GM19035 (cell line): ENCODE measurements around the gene PRRT3.
"Not testable (repeated sequence)": the region's sequence is repeated elsewhere in the genome, so short reads cannot be mapped to it uniquely, and the experiment has no call there.

ENCODE experiments used
- ATAC-seq: cut with Tn5 transposase; IDR thresholded peaks from one replicate; pipeline ENCODE4 v1.9.1; 2021; ENCODE audit not compliant: unreplicated experiment

The PRRT3 gene

GRCh38 chr3:9899289-9899791 is 52.9 kb downstream of the PRRT3 start:
- no peak for ATAC-seq

GRCh38 chr3:9898467-9899241 is 53.6 kb downstream of the PRRT3 start:
- ATAC-seq = no peak

DNA sequence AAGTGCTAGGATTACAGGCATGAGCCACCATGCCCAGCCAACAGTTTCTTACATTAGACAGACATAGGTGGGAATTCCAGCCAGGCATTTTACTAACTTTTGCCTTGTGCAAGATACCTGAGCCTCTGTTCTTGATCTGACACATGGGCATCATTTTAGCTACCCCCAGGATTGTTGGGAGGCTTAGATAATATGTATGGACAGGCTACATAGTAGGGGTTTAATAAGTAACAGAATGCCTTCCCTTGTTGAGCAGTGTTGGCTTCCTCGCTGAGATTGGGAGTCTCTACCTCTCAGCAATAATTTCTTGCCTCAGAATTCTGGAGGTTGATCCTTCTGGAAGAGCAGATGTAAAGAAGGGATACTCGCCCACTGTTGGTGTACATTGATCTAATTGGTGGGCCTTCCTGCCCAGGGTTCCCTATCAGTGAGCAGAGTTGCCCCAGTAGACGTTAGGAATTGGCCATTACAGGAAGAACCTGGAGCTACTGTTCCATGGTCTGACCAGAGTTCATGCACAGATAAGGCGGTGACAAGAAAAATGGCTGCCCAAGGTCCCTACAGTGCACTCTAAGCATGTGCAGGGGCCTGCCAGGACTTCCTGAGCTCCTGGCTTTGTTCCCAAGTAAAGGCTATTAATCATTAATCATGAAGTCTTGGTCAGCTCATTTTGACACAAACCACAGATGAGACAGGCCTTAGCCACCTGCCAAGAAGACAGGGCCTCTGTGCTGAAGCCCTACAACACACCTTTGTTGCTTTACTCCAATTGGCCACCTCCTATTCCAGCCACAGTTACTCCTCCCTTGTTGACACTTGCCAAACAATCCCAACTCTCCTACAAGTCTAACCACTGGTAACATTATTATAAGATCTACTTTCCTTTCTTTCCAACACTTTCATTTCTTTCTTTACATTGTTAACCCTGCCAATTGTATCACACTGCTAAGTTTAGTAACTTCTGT is 54.5 kb downstream of the PRRT3 start:
- no peak for ATAC-seq

DNA sequence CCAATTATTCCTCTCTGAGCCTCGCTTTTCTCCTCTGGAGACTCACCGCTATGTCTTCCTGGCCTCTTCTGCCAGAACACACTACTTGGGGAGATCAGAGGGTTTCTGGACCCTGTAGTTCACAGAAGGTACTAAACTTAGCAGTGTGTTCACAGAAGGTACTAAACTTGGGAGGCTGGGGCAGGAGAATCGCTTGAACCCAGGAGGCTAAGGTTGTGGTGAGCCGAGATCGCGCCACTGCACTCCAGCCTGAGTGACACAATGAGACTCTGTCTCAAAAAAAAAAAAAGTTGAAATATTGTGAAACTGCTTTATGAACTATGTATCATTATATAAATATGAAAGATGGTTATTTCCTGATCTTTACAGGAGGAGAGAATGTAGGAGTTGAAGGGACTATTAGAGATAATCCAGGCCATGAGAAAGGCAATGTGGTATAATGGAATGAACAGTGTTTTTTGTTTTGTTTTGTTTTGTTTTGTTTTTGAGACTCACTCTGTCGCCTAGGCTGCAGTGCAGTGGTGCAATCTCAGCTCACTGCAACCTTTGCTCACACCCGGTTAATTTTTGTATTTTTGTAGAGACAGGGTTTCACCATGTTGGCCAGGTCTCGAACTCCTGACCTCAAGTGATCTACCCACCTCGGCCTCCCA is 55.3 kb downstream of the PRRT3 start:
- not testable (repeated sequence) for ATAC-seq

DNA sequence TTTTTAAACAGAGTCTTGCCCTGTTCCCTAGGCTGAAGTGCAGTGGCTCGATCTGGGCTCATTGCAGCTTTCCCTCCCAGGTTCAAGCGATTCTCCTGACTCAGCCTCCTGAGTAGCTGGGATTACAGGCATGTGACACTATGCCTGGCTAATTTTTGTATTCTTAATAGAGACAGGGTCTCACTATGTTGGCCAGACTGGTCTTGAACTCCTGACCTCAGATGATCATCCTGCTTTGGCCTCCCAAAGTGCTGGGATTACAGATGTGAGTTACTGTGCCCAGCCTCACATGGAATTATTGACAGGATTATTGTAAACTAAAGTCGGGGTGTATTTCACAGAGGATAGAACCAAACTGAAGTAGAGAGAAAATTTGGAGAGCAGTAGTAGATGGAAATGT is 56.5 kb downstream of the PRRT3 start:
- ATAC-seq = not testable (repeated sequence)
